Ramos (cell line): Measurements from ENCODE around the gene BAAT.

Source experiments
- in situ Hi-C: fragments of 300-500 bp; cut with MboI; formaldehyde crosslinking; loops from one replicate; pipeline ENCODE4 v1.14.3; 2022; ENCODE audit warnings: low sequenced_read_pairs; ENCODE audit not compliant: unreplicated experiment

BAAT gene

GRCh38 chr9:101398930-101399642 is 14.3 kb upstream of the BAAT start:
- in situ Hi-C loops, result loop anchor here (10.0 kb wide), 1 partner anchor 136 kb away; the partner anchor contains the start of gene RNF20

- in situ Hi-C loops, result loop anchor here (10.0 kb wide), 1 partner anchor 137 kb away; the partner anchor contains the start of gene RNF20
These were observed 13.5 kb upstream of the BAAT start, which contains the start of the genes MRPL50 and ZNF189 for GRCh38 chr9:101398068-101398929. Gene MRPL50 (minus strand): TSS chr9:101398618. CDS start chr9:101398592, 26 bp downstream. Gene ZNF189 (plus strand): TSS chr9:101398851. CDS start chr9:101399157, 306 bp downstream.

- in situ Hi-C loops, result loop anchor here (10.0 kb wide), 1 partner anchor 137 kb away; the partner anchor contains the start of gene RNF20
These were observed 12.9 kb upstream of the BAAT start for GRCh38 chr9:101397746-101398067.

- in situ Hi-C loops, result loop anchor here (10.0 kb wide), 1 partner anchor 140 kb away; the partner anchor contains the start of gene RNF20
These were observed 9.9 kb upstream of the BAAT start for GRCh38 chr9:101394687-101395086.

- in situ Hi-C loops, result loop anchor here (10.0 kb wide), 1 partner anchor 142 kb away; the partner anchor contains the start of gene RNF20
These were observed 8.3 kb upstream of the BAAT start for GRCh38 chr9:101393135-101393534.

- in situ Hi-C loops, result no loop called here
These were observed 3.7 kb upstream of the BAAT start for GRCh38 chr9:101388507-101388993.

GRCh38 chr9:101387871-101388506 is 3.2 kb upstream of the BAAT start:
- in situ Hi-C loops, result no loop called here

- in situ Hi-C loops, result no loop called here
These were observed 1.4 kb downstream of the BAAT start for GRCh38 chr9:101383361-101383760.

GRCh38 chr9:101381833-101382342 is 2.9 kb downstream of the BAAT start:
- in situ Hi-C loops, result no loop called here

GRCh38 chr9:101381118-101381517 is 3.7 kb downstream of the BAAT start:
- in situ Hi-C loops, result no loop called here

- in situ Hi-C loops, result no loop called here
These were observed 4.5 kb downstream of the BAAT start for GRCh38 chr9:101380295-101380694.

GRCh38 chr9:101376111-101376848 is 8.5 kb downstream of the BAAT start:
- in situ Hi-C loops, result no loop called here

GRCh38 chr9:101375546-101375945 is 9.3 kb downstream of the BAAT start:
- in situ Hi-C loops, result no loop called here

- in situ Hi-C loops, result no loop called here
These were observed 12.3 kb downstream of the BAAT start for GRCh38 chr9:101372327-101373118.

- in situ Hi-C loops, result no loop called here
These were observed 13.0 kb downstream of the BAAT start for GRCh38 chr9:101371813-101372212.

GRCh38 chr9:101369884-101370531 is 14.8 kb downstream of the BAAT start:
- in situ Hi-C loops, result no loop called here

GRCh38 chr9:101369286-101369685 is 15.5 kb downstream of the BAAT start:
- in situ Hi-C loops, result no loop called here

GRCh38 chr9:101367323-101367722 is 17.5 kb downstream of the BAAT start:
- in situ Hi-C loops, result no loop called here
